HG03025 (cell line): ENCODE data around the gene SPTSSA.

ENCODE experiments used
- ATAC-seq: cut with Tn5 transposase; IDR thresholded peaks from one replicate; pipeline ENCODE4 v1.9.1; 2021; ENCODE audit warnings: mild to moderate bottlenecking, moderate library complexity; ENCODE audit not compliant: unreplicated experiment, low FRiP score

Gene SPTSSA

DNA sequence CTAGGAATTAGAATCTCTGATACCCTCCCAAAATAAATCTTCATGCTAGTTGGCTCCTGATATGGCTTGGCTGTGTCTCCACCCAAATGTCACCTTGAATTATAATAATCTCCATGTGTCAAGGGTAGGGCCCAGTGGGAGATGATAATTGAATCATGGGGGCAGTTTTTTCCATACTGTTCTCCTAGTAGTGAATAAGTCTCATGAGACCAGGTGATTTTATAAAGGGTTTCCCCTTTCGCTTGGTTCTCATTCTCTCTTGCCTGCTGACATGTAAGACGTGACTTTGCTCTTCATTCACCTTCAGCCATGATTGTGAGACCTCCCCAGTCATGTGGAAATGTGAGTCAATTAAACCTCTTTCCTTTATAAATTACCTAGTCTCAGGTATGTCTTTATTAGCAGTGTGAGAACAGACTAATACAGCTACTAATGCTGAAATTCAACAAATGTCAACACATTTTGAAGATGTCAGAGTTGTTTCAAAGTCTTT lies 12.2 kb upstream of the SPTSSA start:
- ATAC-seq, result no peak

DNA sequence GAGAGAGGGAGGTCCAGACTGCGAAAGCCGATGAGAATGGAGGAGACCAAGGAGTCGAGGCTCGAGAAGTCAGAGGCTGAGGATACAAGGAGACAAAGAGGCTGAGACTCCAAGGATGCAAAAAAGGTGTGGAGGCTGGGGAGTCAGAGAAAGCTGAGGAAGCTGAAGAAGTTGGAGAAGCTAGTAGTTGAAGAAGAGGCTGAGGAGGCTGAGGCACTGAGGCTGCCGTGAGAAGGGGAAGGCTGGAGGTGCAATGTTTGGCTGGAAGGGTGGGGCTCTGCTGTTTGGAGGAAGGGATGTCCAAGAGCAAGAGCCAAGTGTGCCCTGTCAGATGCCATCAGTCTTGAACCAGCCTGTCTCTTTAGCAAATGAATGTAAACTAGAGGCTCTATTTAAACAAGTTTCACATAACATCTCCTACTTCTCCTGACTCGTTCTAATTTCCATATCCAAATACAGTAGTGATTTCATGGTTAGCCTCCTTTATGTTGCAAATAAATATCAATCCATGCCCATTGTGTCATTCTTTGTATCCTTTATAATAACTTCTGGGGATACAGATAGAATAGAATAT lies 10.8 kb upstream of the SPTSSA start:
- no peak for ATAC-seq

- no peak for ATAC-seq
These were observed 8.3 kb upstream of the SPTSSA start for GRCh38 chr14:34470319-34470718.

DNA sequence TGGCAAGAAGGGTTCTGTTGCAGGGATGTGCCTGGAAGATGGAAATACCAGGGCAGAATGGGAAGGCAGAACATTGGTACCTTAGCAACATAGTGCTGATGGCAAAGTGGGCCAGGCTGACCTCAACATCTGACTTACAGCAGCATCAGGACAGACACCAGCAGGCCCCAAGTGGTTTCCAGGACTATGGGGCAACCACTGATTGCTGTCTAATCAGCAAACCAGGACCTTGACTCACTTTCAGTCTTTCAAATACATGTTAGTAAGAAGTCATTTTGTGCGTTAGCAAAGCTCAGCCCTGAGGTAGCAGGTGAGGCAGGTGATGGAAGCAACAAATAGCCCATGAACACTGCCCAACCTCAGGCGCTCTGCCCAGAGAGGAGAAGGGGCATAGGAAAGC lies 4.7 kb upstream of the SPTSSA start:
- no peak for ATAC-seq

- no peak for ATAC-seq
These were observed 3.2 kb upstream of the SPTSSA start for GRCh38 chr14:34465069-34465859.

GRCh38 chr14:34463598-34463961 lies 1.5 kb upstream of the SPTSSA start:
- ATAC-seq, result no peak

- peak; percentile 25 for ATAC-seq
These were observed 507 bp downstream of the SPTSSA start for GRCh38 chr14:34461334-34462131.

GRCh38 chr14:34460841-34461240 lies 1.2 kb downstream of the SPTSSA start:
- ATAC-seq, result no peak

- no peak for ATAC-seq
These were observed 1.7 kb downstream of the SPTSSA start for GRCh38 chr14:34460295-34460694.

- ATAC-seq, result no peak
These were observed 4.9 kb downstream of the SPTSSA start for GRCh38 chr14:34457186-34457585.

DNA sequence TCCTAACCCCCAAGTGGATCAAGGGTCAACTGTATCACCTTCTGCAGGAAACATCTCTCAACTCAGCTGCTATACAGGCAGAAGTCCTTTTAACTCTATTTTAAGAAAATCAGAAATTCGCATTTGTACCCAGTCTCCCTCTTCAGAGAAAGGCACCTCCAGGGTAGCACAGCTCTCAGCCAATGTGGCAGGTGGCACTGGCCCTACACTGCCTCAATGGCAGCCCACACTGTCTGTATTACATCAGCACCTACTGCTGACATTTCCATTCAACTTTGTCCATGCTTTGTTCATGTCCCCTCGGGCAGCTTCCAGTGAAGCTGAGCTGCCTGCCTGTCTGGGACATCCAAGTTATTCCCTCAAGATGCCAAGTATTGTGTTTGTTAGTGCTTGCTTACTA lies 8.8 kb downstream of the SPTSSA start:
- no peak for ATAC-seq

DNA sequence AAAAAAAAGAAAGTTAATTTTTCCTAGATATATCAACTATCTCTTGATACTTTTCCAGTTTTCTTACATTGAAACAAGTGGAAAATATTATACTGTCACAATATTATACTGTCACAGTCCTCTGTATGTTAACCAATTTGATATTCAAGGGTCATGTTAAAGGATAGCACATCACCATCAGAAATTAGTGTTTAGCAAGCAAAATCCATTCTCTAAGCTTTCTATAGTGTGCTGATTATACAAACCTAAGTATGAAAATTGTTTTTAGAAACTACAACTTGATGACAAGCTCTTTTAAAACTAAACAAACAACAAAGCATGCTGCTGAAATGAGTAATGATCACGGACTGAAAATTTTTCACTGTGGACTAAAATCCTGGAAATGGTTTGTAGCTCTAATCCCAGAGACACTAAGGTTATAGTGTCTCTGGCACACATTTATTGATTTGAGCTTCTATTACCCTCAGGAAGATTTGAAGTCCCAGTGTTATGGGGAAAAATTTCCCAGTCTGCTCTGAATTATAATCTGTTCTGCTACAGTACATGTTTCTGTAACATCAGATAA lies 9.7 kb downstream of the SPTSSA start:
- ATAC-seq, result no peak

GRCh38 chr14:34450958-34451357 lies 11.1 kb downstream of the SPTSSA start:
- no peak for ATAC-seq

GRCh38 chr14:34450542-34450915 lies 11.5 kb downstream of the SPTSSA start:
- ATAC-seq, result no peak

- ATAC-seq, result no peak
These were observed 12.1 kb downstream of the SPTSSA start for GRCh38 chr14:34449819-34450541.

- no peak for ATAC-seq
These were observed 22.9 kb downstream of the SPTSSA start for GRCh38 chr14:34439090-34439489.

GRCh38 chr14:34438438-34438837 lies 23.6 kb downstream of the SPTSSA start:
- ATAC-seq, result no peak

- ATAC-seq, result no peak
These were observed 24.3 kb downstream of the SPTSSA start for GRCh38 chr14:34437729-34438080.

GRCh38 chr14:34436960-34437728 lies 24.9 kb downstream of the SPTSSA start:
- no peak for ATAC-seq
